Ramos (cell line): ENCODE results near the gene PDE6B.

Experiments used
- in situ Hi-C: fragments of 300-500 bp; cut with MboI; formaldehyde crosslinking; loops from one replicate; pipeline ENCODE4 v1.14.3; 2022; ENCODE audit warnings: low sequenced_read_pairs; ENCODE audit not compliant: unreplicated experiment

The PDE6B gene

GRCh38 chr4:717601-718320 is 92.4 kb downstream of the PDE6B start:
- in situ Hi-C loops, result no loop called here

- in situ Hi-C loops, result no loop called here
Measured at GRCh38 chr4:718460-718859, 93.1 kb downstream of the PDE6B start.
